Pancreas (tissue), 10 donors: Measurements from ENCODE around the gene SEMA4D. TPM values are rescaled to one million over a fixed set of nuclear protein-coding genes. Genes with fewer than 3 reads are reported as not detected.

Experiments used
- ATAC-seq, 4 donors: fragments of 200-7000 bp; cut with Tn5 transposase; one replicate each; pipeline versions ENCODE4 v1.8.0 to v1.9.1; 2020; ENCODE audit warnings: mild to moderate bottlenecking in 4 of 4, moderate library complexity in 4 of 4
- DNase-seq, 6 donors: peaks; one replicate each; pipeline ENCODE4 v3.0.0-alpha.2; 2020
- FAIRE-seq: peaks from 2 replicates; lab custom pipeline; 2012; peaks lifted over from hg19 to GRCh38; lab: Jason Lieb, UNC
- H3K27ac ChIP-seq, 4 donors: fragments of 200-600 bp; sonication (generic); 1 replicate in 3 of 4; 2 replicates in 1 of 4; pipeline versions ENCODE4 v1.5.0 to v1.8.0; 2020
- H3K27me3 ChIP-seq, 4 donors: fragments of 200-600 bp; one replicate each; pipeline ENCODE4 v1.8.0; 2021
- H3K36me3 ChIP-seq, 3 donors: fragments of 200-600 bp; sonication (generic) in 1 of 3; one replicate each; pipeline versions ENCODE4 v1.5.0 to v1.8.0; 2020 to 2021
- H3K4me1 ChIP-seq, 3 donors: fragments of 200-600 bp; one replicate each; pipeline ENCODE4 v1.8.0; 2021
- H3K4me3 ChIP-seq, 4 donors: fragments of 200-600 bp; sonication (generic) in 2 of 4; one replicate each; pipeline versions ENCODE4 v1.5.0 to v1.8.0; 2020 to 2021
- H3K9me3 ChIP-seq, 4 donors: fragments of 200-600 bp; one replicate each; pipeline ENCODE4 v1.8.0; 2021
- WGBS, 2 donors: extraction: QIAGEN DNeasy Blood & Tissue Kit; methylation state at CpG; one replicate each; pipeline ENCODE4 v1.1.7; 2013; 5-methylcytosine and 5-hydroxymethylcytosine counted together
- intact Hi-C, 3 donors: fragments of 100-400 bp; cut with DNase I; formaldehyde crosslinking; loops; one replicate each; pipeline versions ENCODE4 v1.11.1 to v1.14.2; 2022
- polyA plus RNA-seq, 2 donors: library from polyadenylated mRNA; stranded (reverse); fragments of 200-250 nt; gene quantifications; one replicate each; pipeline ENCODE4 v1.2.3, GENCODE V29; 2013
- total RNA-seq, 6 donors: library from RNA; stranded (reverse); fragmentation: NEBNext Ultra II Directional in 4 of 6; extraction: Animal tissue kit (Norgen Biotek cat#: 25700) in 4 of 6; gene quantifications; one replicate each; pipeline versions ENCODE4 v1.2.1 to v1.2.4, GENCODE V29; 2021 to 2023
- TF ChIP-seq, protein P1 (sequence below), 4 donors: fragments of 200-600 bp; sonication (generic) in 3 of 4; IDR thresholded peaks; one replicate each; pipeline versions ENCODE4 v1.5.0 to v1.8.0; 2021; ENCODE audit warnings: antibody characterized with exemption in 4 of 4
- donor health status: healthy with polysubstance abuse.
- donor health status: DM: no; HTN: no; CAD: no; lungs with moderate emphysema.
- donor health status: DM: no; HTN: no; CAD: no.
- donor health status: control.
- donor health status: control.
- donor health status: Bipolar disorder and iron deficiency.
- donor health status: DM: yes; HTN: yes; CAD: no.
- donor health status: DM: no; HTN: no; CAD: no.
- donor health status: DM: no; HTN: no; CAD: no.
- donor health status: DM: yes; HTN: yes; CAD: no.

SEMA4D gene
- total and polyA plus RNA-seq, 8 donors, result 7.1 to 29.7 (median 12.9) TPM

DNA sequence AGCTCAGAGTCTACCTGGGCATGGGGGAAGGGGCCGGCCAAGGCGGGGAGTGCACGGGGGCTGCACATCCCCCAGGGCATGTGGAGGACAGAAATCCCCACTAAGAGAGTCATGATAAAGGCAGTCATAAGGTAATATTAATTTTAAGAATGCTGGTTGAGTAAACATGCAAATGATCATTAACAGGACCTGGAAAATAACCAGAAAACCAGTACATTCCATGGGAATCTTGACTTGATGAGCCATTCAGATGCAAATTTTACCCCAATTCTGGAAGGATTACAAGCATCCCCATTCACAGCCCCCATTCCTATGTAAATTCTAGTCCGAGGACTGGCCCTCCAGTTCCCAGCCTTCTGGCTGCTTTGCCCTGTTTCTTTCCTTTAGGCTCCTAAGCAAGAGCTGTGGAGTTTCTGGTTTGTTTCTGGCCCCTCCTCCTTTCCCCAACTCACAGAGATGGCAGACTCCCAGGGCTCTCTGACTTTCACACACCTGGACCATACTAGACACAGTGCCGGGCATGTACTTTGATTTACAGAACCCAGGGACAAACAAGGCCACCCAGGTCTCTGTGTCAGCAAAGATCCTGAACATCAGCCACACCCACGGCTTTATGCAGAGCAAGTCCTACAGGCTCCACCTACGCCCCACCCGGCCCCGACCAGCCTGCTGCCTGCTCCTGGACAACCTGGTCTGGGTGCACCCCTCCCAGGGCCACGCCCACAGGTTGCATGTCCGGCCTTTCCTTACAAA lies 62.7 kb downstream of the SEMA4D start:
- intact Hi-C loops, result no loop called here
- TF ChIP-seq, protein P1, sequence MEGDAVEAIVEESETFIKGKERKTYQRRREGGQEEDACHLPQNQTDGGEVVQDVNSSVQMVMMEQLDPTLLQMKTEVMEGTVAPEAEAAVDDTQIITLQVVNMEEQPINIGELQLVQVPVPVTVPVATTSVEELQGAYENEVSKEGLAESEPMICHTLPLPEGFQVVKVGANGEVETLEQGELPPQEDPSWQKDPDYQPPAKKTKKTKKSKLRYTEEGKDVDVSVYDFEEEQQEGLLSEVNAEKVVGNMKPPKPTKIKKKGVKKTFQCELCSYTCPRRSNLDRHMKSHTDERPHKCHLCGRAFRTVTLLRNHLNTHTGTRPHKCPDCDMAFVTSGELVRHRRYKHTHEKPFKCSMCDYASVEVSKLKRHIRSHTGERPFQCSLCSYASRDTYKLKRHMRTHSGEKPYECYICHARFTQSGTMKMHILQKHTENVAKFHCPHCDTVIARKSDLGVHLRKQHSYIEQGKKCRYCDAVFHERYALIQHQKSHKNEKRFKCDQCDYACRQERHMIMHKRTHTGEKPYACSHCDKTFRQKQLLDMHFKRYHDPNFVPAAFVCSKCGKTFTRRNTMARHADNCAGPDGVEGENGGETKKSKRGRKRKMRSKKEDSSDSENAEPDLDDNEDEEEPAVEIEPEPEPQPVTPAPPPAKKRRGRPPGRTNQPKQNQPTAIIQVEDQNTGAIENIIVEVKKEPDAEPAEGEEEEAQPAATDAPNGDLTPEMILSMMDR (IDR thresholded peaks at IDR 0.05), result no peak
- FAIRE-seq, result no peak
- Histone ChIP-seq H3K36me3 (no peaks in the 10 kb centered on the region), H3K4me1 (peaks cover 0 to 4% (median 0%) of the 10 kb centered on the region in 3 donors), H3K27ac (peak overlapping the region in 2 of 4 donors; percentile 17 to 37), H3K27me3 (no peaks in the 10 kb centered on the region), H3K4me3 (no peak overlapping the region), H3K9me3 (no peaks in the 10 kb centered on the region)
- peak in 5 of 6 donors; percentile 55 to 72 (median 64) for DNase-seq
- 32 to 37% methylated on average over 11 of the region's 11 CpGs for WGBS, 2 donors
- peak; percentile 75 to 85 (median 79) for ATAC-seq

DNA sequence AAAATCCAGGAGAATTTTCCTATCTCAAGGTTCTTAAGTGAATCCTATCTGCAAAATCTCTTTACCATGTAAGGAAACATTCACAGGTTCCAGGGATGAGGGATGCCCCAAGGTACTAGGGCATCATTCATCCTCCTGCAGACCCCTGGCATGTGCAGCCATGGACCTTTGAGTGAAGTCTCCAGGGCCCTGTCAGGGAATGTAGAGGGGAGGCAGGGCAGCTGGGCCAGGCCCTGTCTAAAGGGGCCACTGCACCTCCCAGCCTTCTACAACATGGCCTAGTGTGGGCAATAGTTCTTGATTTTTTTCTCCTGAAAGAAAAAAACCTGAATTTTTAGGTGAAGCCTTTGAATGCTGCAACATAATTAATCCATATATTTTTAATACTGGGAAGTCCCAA lies 63.3 kb downstream of the SEMA4D start:
- Histone ChIP-seq H3K9me3 (no peaks in the 10 kb centered on the region), H3K27ac (peak overlapping the region in 2 of 4 donors; percentile 17 to 30), H3K36me3 (no peaks in the 10 kb centered on the region), H3K27me3 (no peaks in the 10 kb centered on the region), H3K4me1 (peaks cover 0 to 4% (median 0%) of the 10 kb centered on the region in 3 donors), H3K4me3 (no peak overlapping the region)
- TF ChIP-seq, protein P1 (IDR thresholded peaks at IDR 0.05), result no peak
- no peak for FAIRE-seq
- intact Hi-C loops, result no loop called here
- DNase-seq, result no peak
- no peak for ATAC-seq

DNA sequence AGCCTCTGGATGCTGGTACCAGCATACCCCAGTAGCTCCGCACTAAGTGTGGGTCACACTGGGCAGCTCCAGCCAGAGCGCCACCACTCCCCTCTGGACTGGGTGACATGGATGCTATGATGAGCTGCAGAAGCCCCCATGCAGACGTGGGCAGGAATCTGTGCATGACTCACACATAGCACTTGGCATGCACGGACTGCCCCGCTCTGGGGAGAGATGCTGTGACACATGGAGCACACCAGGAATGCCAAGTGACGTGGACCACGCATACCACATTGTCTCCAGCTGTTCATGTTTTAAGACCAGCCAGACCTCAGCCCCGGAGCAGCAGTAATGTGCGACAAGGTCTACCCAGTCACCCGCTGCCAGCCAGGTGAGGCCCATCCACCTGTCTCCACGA lies 64.1 kb downstream of the SEMA4D start:
- DNase-seq, result no peak
- Histone ChIP-seq H3K36me3 (no peaks in the 10 kb centered on the region), H3K4me3 (no peak overlapping the region), H3K27ac (no peak overlapping the region), H3K4me1 (peaks cover 0 to 4% (median 0%) of the 10 kb centered on the region in 3 donors), H3K27me3 (no peaks in the 10 kb centered on the region), H3K9me3 (no peaks in the 10 kb centered on the region)
- ATAC-seq, result no peak
- intact Hi-C loops, result no loop called here
- TF ChIP-seq, protein P1 (IDR thresholded peaks at IDR 0.05), result no peak
- FAIRE-seq, result no peak
- 90 to 93% methylated on average over 11 of the region's 11 CpGs for WGBS, 2 donors

DNA sequence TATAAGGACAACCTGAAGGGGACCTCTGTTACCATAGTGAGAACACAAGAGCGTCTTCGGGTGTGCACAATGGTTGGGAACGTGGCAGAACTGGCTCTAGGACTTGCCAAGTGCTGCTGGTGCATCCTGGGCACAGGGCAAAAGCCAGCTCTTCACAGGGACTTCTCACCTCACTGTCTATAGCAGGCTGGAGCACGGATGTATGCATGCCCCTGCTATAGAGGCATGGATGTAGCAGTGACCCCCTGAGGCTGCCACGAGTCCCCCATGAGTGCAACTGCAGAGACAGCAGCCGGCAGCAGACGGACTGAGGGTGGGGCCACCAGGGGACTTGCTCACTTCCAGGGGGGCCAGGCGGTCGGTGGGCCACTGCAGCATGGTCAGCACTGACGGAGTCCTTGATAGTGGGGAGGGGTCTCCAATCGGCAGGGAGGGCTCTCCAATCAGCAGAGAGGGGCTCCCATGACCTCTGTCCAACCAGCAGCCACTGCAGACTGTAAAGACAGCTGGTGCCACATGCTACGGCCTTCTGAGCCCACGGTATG lies 64.9 kb downstream of the SEMA4D start:
- WGBS, 2 donors, result 82 to 83% methylated on average over 13 of the region's 13 CpGs
- no peaks in the 10 kb centered on the region for H3K27me3 ChIP-seq
- H3K36me3 ChIP-seq, result no peaks in the 10 kb centered on the region
- ATAC-seq (no peak), DNase-seq (no peak), FAIRE-seq (no peak)
- H3K4me1 ChIP-seq, result peaks cover 0 to 4% (median 0%) of the 10 kb centered on the region in 3 donors
- H3K9me3 ChIP-seq, result no peaks in the 10 kb centered on the region
- intact Hi-C loops, result no loop called here
- no peak overlapping the region for H3K27ac ChIP-seq
- TF ChIP-seq, protein P1 (IDR thresholded peaks at IDR 0.05), result no peak
- no peak overlapping the region for H3K4me3 ChIP-seq
